C4-2B (cell line): Measurements from ENCODE around the gene PRAMEF6.
"Not testable (repeated sequence)": the region's sequence is repeated elsewhere in the genome, so short reads cannot be mapped to it uniquely, and the experiment has no call there.

Experiments used
- H3K27ac ChIP-seq: fragments of 450-650 bp; 2 replicates; pipeline ENCODE4 v1.5.1; 2017

Gene PRAMEF6

DNA sequence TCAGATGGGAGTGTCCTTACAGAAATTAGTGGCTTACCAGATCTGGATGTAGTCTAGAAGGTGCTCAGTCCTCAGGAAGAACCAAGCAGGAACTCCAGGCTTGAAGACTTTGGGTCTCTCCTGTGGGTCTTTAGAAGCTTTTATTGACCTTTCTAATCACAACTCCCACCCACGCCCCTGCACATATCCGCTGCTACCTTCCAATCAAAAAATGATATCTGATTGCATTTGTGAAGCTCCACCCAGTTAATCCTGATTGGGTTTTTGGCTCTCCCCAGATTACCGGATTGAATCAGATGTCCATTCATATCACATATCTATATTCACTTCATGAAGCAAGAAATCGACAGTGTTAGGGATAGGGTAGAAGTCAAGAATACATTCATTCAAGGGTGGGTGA, at the start of gene PRAMEF6:
Gene PRAMEF6 (minus strand): TSS at position 101 of the 400 bp plus-strand sequence. CDS start 5,062 bp downstream, outside the sequence.
- H3K27ac ChIP-seq: not testable (repeated sequence)

DNA sequence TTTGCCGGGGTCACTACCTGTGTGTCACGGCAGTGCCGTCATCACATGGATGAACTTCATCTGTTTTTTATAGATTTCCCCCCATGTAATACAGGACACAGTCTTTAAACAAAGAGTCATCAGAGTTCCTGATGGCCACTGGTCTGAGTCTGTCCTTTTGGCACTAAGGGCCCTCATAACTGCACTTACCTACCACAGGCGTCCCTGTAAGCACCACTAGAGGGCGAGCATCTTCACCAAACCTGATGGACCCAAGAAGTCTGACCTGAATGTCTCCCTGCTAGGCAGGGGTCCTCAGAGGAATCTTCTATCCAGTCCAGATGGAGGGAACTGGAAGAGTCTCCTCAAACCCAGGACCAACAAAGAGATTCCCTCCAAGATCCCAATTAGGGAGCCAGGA, 23.0 kb downstream of the PRAMEF6 start:
- H3K27ac ChIP-seq: not testable (repeated sequence)

DNA sequence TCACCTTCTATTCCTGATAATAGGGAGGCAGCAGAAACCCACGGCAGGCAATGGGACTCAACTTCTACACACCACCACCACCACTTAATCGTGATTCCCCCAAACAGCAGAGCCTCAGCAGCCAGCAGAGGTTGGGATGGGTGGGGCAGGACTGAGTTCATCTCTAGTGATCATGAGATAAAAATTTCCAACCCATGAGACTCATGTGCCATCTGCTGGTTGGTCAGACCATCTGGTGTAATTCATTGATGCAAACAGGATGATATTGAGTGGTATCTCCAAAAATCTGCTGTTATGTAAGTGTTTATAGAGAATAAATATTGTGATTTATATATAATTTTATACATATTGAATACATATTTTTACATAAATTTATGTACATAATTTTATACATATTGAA, 25.6 kb downstream of the PRAMEF6 start:
- H3K27ac ChIP-seq: not testable (repeated sequence)

DNA sequence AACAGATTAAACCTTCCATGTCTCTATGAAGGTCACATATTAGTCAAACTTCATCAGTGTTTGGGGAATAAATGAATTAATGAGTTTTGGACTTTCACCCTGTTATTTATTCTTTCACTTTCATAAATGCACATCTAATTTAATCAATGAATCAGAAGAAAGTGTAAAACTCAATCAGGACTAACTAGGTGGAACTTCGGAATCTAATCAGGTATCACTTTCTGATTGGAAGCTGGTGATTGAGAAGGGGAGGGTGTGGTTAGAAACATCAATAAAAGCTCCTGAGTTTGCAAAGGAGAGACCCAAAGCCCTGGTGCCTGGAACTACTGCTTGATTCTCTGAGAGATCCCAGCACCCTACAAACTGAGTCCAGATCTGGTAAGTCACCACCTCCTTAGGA, 31.1 kb downstream of the PRAMEF6 start, which contains the start of gene PRAMEF7:
Gene PRAMEF7 (plus strand): TSS at position 301 of the 400 bp plus-strand sequence. CDS start 1,083 bp downstream, outside the sequence.
- H3K27ac ChIP-seq: not testable (repeated sequence)

DNA sequence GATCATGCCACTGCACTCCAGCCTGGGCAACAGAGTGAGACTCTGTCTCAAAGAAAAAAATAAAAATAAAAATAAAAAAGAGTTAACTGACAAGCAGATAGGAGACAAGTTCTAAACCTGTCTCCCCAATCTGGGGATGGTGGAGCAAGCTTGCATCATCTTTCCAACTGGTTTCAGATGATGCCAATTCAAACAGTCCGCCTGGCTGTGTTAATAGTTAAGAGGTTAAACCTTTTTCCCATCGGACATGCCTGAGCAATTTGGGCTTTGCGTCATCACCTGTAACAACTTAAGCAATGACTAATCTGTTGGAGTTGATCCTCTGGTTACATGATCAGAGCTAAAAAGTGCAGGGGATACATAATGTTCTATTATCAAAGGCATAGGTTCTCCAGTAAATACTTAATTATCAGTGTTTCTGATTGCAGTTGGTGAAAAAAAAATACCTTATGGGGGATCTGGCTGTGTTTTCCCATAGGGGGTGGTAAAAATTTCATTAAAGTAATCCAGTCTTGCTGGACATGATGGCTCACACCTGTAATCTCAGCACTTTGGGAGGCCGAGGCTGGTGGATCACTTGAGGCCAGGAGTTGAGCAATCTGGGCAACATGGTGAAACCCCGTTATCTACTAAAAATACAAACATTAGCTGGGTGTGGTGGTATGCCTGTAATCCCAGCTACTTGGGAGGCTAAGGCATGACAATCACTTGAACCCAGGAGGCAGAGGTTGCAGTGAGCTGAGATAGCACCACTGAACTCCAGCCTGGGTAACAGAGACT, 43.4 kb downstream of the PRAMEF6 start:
- not testable (repeated sequence) for H3K27ac ChIP-seq

DNA sequence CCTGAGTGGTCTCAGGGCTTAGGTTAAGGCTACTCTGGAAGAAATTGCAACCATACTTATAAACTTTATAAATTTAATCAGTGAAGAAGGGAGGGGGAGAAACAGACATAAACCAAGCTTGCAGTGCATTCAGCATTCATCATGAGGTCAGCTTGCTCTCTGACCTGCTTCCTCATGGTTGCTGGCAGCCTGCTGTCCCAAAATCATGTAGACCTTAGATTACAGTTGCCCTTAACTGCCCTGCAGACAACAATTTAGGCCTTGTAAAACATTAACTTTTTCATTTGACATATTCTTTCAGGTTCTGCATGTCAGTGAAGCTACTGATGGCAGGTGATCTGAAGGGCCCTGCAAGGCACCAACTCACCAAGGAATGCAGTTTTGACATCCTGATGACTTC, 48.2 kb downstream of the PRAMEF6 start:
- H3K27ac ChIP-seq: not testable (repeated sequence)

DNA sequence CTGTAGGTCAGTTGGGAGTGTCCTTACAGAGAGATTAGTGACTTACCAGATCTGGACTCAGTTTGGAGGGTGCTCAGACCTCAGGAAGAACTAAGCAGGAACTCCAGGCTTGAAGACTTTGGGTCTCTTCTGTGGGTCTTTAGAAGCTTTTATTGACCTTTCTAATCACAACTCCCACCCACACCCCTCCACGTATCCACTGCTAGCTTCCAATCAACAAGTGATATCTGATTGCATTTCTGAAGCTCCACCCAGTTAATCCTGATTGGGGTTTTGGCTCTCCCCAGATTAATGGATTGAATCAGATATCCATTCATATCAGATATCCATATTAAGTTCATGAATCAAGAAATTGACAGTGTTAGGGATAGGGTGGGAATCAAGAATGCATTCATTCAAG, 49.2 kb downstream of the PRAMEF6 start, which contains the start of gene PRAMEF10:
Gene PRAMEF10 (minus strand): TSS at position 101 of the 400 bp plus-strand sequence. CDS start 2,423 bp downstream, outside the sequence.
- H3K27ac ChIP-seq: not testable (repeated sequence)
